SJCRH30 (cell line): ENCODE measurements around the gene TERT. TPM values are rescaled to one million over a fixed set of nuclear protein-coding genes. Genes with fewer than 3 reads are reported as not detected.
"Not testable (repeated sequence)": the region's sequence is repeated elsewhere in the genome, so short reads cannot be mapped to it uniquely, and the experiment has no call there.

Source experiments
- DNase-seq, 2 experiments: peaks; one replicate each; pipeline ENCODE4 v3.0.0-alpha.2; 2015 to 2020
- H3K27ac ChIP-seq: fragments of 250-450 bp; sonication (Bioruptor Pico); 2 replicates; pipeline ENCODE4 v1.5.1; 2020; ENCODE audit warnings: mild to moderate bottlenecking, moderate library complexity
- H3K27me3 ChIP-seq: fragments of 250-450 bp; sonication (Bioruptor Pico); 2 replicates; pipeline ENCODE4 v1.5.1; 2020; ENCODE audit warnings: mild to moderate bottlenecking, moderate library complexity
- H3K36me3 ChIP-seq: fragments of 250-450 bp; sonication (Bioruptor Pico); 2 replicates; pipeline ENCODE4 v1.5.1; 2020; ENCODE audit warnings: mild to moderate bottlenecking, moderate library complexity
- H3K4me1 ChIP-seq: fragments of 250-450 bp; sonication (Bioruptor Pico); 2 replicates; pipeline ENCODE4 v1.5.1; 2020; ENCODE audit warnings: mild to moderate bottlenecking, moderate library complexity
- H3K4me3 ChIP-seq: fragments of 250-450 bp; sonication (Bioruptor Pico); 2 replicates; pipeline ENCODE4 v1.5.1; 2020; ENCODE audit warnings: mild to moderate bottlenecking, moderate library complexity
- H3K9me3 ChIP-seq: fragments of 250-450 bp; sonication (Bioruptor Pico); replicated peaks from 2 replicates; pipeline ENCODE4 v1.5.1; 2020; ENCODE audit warnings: mild to moderate bottlenecking, moderate library complexity
- total RNA-seq: library from RNA; depleted of rRNA; stranded (reverse); fragments of >200 nt; shearing (Covaris generic); gene quantifications from 2 replicates; pipeline ENCODE4 v1.2.3, GENCODE V29; 2014

TERT gene
- total RNA-seq, 1 experiment from 2014 or later = not detected

DNA sequence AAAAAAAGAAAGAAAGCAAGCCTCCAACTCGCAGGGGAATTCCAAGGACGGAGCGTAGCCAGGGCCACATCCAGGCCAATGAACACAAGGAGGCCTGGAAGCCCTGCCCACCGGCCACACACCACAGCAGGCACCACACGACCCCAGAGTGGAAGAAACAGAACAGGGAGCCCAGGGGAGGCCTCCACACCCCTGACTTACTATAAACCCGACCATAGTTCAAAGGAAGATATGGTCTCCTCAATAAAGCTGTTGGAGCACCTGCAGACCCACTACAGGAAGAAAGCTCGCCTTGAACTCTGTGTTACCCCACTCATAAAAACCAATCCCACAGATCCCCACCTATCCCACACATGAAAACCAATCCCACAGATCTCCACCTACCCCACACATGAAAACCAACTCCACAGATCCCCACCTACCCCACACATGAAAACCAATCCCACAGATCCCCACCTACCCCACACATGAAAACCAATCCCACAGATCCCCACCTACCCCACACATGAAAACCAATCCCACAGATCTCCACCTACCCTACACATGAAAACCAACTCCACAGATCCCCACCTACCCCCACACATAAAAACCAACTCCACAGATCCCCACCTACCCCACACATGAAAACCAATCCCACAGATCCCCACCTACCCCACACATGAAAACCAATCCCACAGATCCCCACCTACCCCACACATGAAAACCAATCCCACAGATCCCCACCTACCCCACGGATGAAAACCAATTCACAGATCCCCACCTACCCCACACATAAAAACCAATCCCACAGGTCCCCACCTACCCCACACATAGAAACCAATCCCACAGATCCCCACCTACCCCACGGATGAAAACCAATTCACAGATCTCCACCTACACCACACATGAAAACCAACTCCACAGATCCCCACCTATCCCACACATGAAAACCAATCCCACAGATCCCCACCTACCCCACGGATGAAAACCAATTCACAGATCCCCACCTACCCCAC, 19.2 kb downstream of the TERT start:
- H3K36me3 ChIP-seq, H3K4me3 ChIP-seq, H3K27me3 ChIP-seq, H3K9me3 ChIP-seq, H3K27ac ChIP-seq, H3K4me1 ChIP-seq, DNase-seq: not testable (repeated sequence)

DNA sequence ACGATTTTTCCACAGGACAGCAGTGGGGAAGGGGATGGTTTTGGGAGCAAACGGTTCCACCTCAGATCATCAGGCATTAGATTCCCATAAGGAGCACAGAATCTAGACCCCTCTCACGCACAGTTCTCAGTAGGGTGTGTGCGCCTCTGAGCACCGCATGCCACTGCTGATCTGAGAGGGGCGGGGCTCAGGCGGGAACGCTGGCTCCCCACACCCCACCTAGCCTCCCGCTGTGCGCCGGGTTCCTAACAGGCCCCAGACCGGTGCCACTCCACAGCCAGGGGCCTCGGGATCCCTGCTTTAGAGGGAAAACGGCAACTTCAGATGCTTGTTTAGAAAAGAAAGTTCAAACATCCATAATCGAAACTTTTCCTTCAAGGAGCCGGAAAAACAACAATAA, 20.4 kb downstream of the TERT start:
- Histone ChIP-seq H3K4me1 (no peaks in the 10 kb centered on the region), H3K9me3 (no peaks in the 10 kb centered on the region), H3K36me3 (no peaks in the 10 kb centered on the region), H3K27ac (no peak overlapping the region), H3K4me3 (no peak overlapping the region), H3K27me3 (no peaks in the 10 kb centered on the region)
- DNase-seq = no peak

DNA sequence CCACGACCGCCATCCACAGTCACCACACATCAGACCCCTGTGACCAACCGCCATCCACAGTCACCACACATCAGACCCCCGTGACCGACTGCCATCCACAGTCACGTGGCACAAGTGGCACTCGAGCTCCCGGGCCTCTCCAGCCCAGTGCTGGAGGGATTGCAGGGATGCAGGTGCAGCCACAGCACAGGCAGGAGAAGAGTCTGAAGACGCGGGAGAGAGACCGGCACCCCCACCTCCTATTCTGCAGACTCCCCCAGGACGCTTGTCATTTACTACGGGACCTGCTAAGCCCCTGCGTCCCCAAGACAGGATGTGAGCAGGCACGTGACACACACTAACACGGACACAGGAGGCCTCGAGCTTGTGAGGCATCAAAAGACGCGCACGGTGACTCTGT, 21.1 kb downstream of the TERT start:
- Histone ChIP-seq H3K36me3 (no peaks in the 10 kb centered on the region), H3K4me1 (no peaks in the 10 kb centered on the region), H3K27ac (no peak overlapping the region), H3K9me3 (no peaks in the 10 kb centered on the region), H3K27me3 (no peaks in the 10 kb centered on the region), H3K4me3 (no peak overlapping the region)
- no peak for DNase-seq

GRCh38 chr5:1272201-1272600, 22.7 kb downstream of the TERT start:
- no peak for DNase-seq
- no peaks in the 10 kb centered on the region for H3K9me3 ChIP-seq
- H3K27me3 ChIP-seq = no peaks in the 10 kb centered on the region

DNA sequence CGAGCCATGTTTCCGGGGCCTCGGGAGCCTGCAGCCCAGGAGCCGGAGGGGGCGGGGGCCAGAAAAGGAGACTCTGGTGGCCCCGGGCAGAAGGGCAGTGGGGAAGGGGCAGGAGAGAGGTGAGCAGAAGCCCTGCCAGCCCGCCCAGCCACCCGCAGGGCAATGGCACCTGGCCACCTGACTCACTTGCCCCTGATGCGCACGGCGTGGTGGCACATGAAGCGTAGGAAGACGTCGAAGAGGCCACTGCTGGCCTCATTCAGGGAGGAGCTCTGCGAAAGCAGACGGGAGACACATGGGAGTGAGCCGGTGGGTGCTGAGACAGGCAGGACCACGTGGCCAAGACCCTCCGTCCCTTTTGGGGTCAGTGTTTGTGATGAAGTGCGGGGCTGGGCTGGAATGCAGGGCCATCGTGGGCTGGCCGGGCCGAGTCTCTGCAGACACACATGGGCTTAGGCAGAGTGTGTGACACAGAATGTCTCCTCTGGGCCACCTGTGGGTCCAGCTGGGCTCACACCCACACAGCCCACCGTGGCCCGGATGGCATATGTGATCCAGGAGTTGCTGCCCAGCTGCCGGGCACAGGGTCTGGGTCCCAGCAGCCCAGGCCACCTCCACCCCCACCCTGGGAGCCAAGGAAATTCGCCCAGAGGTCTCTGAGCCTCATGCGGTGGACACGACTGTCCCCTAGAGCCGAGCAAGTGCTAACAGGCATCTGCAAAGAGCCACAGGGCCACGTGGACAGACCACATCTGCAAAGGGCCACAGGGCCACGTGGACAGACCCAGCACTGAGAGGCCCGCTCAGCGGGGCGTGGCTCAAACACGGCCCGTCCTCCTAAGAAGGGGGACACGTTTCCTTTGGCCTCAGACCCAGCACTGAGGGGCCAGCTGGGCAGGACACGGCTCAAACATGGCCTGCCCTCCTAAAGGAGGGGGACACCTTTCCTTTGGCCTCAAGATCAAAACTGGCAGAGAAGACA, 23.6 kb downstream of the TERT start:
- Histone ChIP-seq H3K36me3 (no peaks in the 10 kb centered on the region), H3K9me3 (no peaks in the 10 kb centered on the region), H3K4me3 (no peak overlapping the region), H3K27me3 (no peaks in the 10 kb centered on the region), H3K27ac (no peak overlapping the region), H3K4me1 (no peaks in the 10 kb centered on the region)
- no peak for DNase-seq

More at GRCh38 chr5:1272201-1272600, 22.7 kb downstream of the TERT start:
- Histone ChIP-seq H3K27ac (no peak overlapping the region), H3K36me3 (no peaks in the 10 kb centered on the region), H3K4me3 (no peak overlapping the region), H3K4me1 (no peaks in the 10 kb centered on the region)

DNA sequence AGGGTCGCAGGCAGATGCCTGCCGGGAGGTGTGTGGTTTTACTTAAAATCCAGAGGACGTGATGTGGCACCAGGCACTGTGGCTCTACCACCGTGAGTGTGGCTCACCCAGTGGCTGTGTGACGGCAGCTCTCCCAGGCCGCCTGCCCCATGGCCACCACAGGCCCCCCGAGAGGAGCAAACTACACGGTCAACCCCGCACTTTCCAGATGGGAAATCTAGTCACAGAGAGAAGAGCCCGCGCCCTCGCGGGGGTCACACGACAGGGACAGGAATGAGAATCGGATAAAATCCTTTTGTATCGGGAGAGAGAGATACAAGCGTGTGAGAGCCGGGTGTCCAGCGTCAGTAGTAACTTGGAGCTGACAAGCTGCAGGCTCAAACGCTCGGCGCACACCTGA, 24.4 kb downstream of the TERT start:
- Histone ChIP-seq H3K27me3 (no peaks in the 10 kb centered on the region), H3K27ac (no peak overlapping the region), H3K36me3 (no peaks in the 10 kb centered on the region), H3K9me3 (no peaks in the 10 kb centered on the region), H3K4me3 (no peak overlapping the region), H3K4me1 (no peaks in the 10 kb centered on the region)
- DNase-seq = no peak

GRCh38 chr5:1268666-1269065, 26.2 kb downstream of the TERT start:
- DNase-seq = no peak
- no peaks in the 10 kb centered on the region for H3K9me3 ChIP-seq
- no peaks in the 10 kb centered on the region for H3K4me1 ChIP-seq
- no peaks in the 10 kb centered on the region for H3K27me3 ChIP-seq
- H3K27ac ChIP-seq = no peak overlapping the region
- H3K4me3 ChIP-seq = no peak overlapping the region
- no peaks in the 10 kb centered on the region for H3K36me3 ChIP-seq

DNA sequence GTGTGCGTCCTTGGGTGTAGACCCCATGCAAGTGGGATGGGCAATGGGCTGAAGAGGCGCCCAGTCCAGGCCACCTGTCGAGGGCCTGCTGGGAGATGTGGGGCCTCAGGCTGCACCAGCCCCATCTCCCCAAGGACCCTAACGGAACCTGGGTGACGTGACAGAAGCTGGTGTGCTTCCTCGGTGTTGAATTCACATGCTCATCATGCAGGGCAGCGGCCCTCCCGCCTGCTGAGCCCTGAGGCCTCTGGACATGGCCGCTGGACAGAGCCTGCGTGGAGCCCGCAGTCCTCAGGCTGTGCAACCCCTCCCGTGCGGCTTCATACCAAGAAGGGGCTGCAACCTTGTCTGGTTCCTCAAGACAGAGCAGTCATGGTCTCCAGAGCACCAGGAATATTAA, 26.8 kb downstream of the TERT start:
- no peaks in the 10 kb centered on the region for H3K4me1 ChIP-seq
- H3K27ac ChIP-seq = no peak overlapping the region
- H3K27me3 ChIP-seq = no peaks in the 10 kb centered on the region
- no peaks in the 10 kb centered on the region for H3K9me3 ChIP-seq
- no peak for DNase-seq
- H3K36me3 ChIP-seq = no peaks in the 10 kb centered on the region
- H3K4me3 ChIP-seq = no peak overlapping the region

DNA sequence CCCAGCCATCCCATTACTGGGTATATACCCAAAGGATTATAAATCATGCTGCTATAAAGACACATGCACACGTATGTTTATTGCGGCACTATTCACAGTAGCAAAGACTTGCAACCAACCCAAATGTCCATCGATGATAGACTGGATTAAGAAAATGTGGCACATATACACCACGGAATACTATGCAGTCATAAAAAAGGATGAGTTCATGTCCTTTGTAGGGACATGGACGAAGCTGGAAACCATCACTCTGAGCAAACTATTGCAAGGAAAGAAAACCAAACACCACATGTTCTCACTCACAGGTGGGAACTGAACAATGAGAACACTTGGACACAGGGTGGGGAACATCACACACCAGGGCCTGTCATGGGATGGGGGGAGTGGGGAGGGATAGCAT, 27.4 kb downstream of the TERT start:
- H3K4me1 ChIP-seq, H3K9me3 ChIP-seq, H3K27me3 ChIP-seq, H3K27ac ChIP-seq, H3K4me3 ChIP-seq, DNase-seq, H3K36me3 ChIP-seq: not testable (repeated sequence)

GRCh38 chr5:1266791-1267190, 28.1 kb downstream of the TERT start:
- H3K9me3 ChIP-seq = no peaks in the 10 kb centered on the region
- H3K27me3 ChIP-seq = no peaks in the 10 kb centered on the region
- no peak for DNase-seq
- H3K4me3 ChIP-seq = no peak overlapping the region
- H3K4me1 ChIP-seq = no peaks in the 10 kb centered on the region
- no peak overlapping the region for H3K27ac ChIP-seq
- H3K36me3 ChIP-seq = no peaks in the 10 kb centered on the region

GRCh38 chr5:1265461-1266455, 29.1 kb downstream of the TERT start:
- H3K4me1 ChIP-seq = no peaks in the 10 kb centered on the region
- H3K36me3 ChIP-seq = no peaks in the 10 kb centered on the region
- no peak for DNase-seq
- H3K4me3 ChIP-seq = no peak overlapping the region
- no peak overlapping the region for H3K27ac ChIP-seq
- no peaks in the 10 kb centered on the region for H3K9me3 ChIP-seq
- no peaks in the 10 kb centered on the region for H3K27me3 ChIP-seq

GRCh38 chr5:1265026-1265425, 29.8 kb downstream of the TERT start:
- no peaks in the 10 kb centered on the region for H3K36me3 ChIP-seq
- no peak for DNase-seq
- no peaks in the 10 kb centered on the region for H3K4me1 ChIP-seq
- H3K9me3 ChIP-seq = no peaks in the 10 kb centered on the region
- H3K27ac ChIP-seq = no peak overlapping the region
- H3K27me3 ChIP-seq = no peaks in the 10 kb centered on the region
- no peak overlapping the region for H3K4me3 ChIP-seq

DNA sequence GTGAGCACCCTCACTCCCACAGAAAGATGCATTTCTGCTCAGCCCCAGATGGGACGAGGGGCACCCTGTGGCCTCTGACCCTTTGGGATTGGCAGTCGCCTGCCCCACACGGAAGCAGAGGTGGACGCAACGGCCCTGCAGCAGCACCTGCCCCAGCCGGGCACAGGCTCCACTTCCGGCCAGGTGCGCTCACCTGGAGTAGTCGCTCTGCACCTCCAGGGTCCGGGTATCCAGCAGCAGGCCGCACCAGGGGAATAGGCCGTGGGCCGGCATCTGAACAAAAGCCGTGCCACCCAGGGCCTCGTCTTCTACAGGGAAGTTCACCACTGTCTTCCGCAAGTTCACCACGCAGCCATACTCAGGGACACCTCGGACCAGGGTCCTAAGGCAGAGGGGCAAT, 30.7 kb downstream of the TERT start:
- H3K4me1 ChIP-seq = no peaks in the 10 kb centered on the region
- no peak overlapping the region for H3K27ac ChIP-seq
- no peak for DNase-seq
- H3K36me3 ChIP-seq = no peaks in the 10 kb centered on the region
- H3K9me3 ChIP-seq = no peaks in the 10 kb centered on the region
- no peaks in the 10 kb centered on the region for H3K27me3 ChIP-seq
- H3K4me3 ChIP-seq = no peak overlapping the region

DNA sequence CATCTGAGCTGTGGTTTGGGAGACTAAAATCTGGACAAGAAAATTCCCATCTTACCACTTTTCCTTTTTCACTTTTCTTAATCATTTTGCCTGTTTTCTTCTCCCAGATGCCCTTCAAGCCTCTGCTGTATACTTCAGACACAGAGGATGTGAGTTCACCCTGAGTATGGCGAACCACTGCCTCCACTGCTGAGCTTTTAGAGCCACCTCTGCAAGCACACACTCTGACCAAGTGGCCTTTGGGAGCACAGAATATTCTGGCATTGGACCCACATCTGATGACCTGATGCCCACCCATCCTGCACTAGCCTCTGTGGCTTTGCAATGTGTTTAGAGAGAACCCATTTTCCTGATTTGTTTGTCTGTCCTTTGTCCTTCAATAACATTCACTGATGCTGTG, 32.5 kb downstream of the TERT start:
- DNase-seq = no peak
- Histone ChIP-seq H3K9me3 (no peaks in the 10 kb centered on the region), H3K27me3 (no peaks in the 10 kb centered on the region)

More for the DNA sequence above, 32.5 kb downstream of the TERT start:
- H3K4me1 ChIP-seq = no peaks in the 10 kb centered on the region
- no peak overlapping the region for H3K27ac ChIP-seq
- H3K4me3 ChIP-seq = no peak overlapping the region
- H3K36me3 ChIP-seq = no peaks in the 10 kb centered on the region
